HG03060 (cell line): ENCODE results near the gene SMIM30.
A peak's percentile ranks its signal among the peaks of the same experiment; 100 is the strongest.

Experiments used
- ATAC-seq: cut with Tn5 transposase; IDR thresholded peaks from one replicate; pipeline ENCODE4 v1.9.1; 2021; ENCODE audit warnings: low read depth, moderate number of reproducible peaks; ENCODE audit not compliant: unreplicated experiment

Gene SMIM30

DNA sequence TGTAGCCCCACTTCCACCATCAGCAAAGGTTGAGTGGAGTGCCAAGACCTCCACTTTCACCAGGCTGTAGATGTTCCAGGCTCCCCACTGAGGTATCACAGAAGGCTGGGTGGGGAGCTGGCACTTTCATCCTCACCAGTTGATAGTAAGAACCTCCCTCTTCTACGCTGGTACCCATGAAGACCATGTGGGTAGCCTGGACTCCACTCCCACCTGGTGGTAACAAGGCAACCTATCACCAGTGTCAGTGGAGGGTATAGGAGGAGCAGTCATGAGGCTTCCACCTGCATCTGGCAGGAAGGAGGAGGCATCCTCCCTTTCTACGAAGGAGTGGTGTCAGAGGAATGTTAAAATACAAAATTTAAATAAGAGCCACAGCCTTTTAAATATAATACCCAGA is 4.4 kb downstream of the SMIM30 start:
- ATAC-seq, result peak; percentile 35

DNA sequence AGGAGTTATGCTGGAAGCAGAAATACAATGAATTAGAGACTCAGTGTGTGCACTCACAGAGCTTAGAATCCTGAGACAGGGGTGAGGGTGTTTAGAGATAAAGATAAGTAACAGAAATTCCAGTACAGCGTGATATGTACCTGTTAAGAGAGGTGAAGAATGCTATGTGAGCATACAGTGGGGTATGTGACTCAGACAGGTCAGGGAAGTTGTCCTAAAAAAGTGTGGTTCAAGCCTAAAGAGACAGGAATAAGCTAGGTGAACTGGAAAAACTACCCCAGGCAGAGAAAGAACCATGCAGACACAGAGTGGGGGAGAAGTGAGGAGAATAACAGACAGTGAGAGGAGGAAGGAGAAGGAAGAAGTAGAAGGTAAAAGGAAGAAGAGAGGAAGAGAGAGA is 8.6 kb downstream of the SMIM30 start:
- no peak for ATAC-seq

DNA sequence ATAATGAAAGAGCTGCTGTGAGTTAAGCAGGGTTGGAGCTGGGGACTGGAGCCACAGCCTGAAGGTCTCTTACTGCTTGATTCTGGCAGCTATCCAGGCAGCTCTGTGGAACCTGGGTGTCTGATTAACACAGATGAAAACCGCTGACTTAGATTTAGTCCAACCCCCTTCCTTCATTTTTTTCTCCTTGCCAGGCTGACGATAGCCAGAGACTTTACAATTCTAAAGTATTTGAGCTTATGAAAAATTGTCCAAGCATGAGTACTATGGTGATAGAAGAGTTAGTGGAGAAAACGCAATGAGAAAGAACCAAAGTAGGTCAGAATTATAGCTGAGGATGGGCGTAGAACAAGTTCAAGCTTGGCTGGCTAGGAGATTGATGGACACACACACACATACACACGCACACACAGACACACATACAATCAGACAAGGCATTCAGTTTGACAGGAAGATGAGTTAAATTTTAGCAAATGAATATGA is 18.2 kb downstream of the SMIM30 start:
- ATAC-seq, result no peak

DNA sequence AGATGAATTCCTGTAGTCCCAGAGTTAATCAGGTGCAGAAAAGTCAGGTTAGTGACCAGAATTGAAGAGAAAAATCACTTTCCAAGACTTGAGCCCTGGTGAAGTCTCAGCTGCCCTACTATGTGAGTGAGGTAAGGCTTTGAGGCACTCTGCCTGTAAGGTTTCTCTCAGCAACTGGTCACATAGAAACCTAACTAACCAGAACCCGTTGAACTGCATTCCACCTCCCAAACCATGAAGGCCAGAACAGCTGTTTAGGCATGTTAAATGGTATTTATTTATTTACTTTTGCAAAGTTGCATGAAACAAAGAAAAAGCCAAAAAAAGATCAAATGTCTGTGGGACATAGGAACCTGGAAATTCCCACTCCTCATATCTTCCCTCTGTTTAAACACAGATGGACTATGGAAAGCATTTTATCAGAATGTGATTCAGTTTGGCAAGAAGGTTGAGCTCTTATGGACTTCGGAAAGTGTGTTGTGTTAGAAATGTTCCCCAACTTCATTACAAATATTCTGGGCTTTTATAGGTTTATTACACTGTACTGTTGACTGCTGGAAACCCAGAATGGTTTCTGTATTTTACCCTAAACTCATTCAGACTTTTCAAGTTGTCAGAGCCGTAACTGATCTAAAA is 19.0 kb downstream of the SMIM30 start:
- no peak for ATAC-seq

DNA sequence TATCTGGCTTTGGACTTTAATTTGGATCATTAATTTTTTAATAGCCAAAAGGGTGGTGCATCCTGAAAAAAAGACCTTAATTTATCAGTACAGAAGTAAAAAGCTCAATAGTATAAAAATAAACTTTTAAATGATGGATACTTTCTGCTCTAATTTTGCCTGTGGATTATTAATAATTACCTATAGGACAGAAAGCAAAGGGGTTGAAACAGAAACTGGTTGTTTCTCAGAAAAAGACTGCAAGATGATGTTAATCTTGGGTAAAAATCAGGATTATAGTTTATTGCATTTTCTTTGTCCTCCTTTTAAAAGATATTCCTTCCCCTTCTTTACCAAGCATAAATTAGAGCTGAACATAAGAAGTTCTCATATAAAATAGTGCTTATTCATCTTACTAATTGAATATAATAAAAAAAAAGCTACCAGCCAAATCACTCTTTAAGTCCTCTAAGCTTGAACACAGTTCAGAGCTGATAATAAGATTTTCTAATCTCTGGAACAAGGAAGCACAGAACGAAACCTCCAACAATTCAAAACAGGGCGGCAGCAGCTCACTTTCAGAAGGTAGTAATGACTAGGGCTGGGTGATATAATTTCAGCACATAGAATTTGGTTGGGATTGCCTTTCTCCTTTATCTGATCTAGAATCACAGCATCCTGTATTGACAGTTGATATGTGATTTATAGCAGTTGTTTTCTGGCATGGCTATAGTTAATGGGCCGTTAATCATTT is 23.7 kb downstream of the SMIM30 start:
- ATAC-seq, result no peak

DNA sequence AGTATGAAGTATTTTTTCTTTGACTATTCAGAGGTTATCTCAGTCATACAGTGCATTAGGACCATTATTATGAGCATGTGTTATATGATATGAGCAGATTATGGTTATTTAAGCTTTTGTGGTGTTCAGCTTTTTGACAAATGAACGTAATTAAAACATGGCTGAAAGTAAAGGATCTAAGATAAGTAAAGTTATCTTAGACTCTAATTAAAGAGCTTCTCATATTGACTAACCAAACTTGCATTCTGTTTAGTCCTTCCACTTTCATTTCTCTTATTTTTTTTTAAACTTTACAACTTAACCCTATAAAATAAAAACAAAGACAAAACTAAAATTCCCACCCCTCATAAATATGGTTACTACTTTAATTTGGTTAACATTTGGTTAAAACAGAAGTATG is 24.8 kb downstream of the SMIM30 start:
- no peak for ATAC-seq

DNA sequence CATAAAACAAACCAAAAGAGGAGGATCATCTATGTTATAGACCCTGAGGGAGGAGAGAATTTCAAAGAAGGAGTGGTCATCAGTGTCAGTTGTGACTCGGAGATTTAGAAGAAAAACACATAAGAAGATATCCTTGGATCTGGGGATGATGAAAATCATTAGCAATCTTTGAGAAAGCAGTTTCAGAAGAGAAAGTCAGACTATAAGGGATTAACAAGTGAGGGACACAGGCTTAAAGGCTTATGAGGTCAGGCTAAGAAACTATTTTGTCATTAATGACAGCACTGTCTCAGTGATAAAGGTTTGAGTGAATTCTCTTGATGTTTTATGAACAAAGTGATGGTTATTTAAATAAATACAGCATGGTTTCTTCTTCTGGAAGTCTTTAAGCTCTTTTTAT is 25.6 kb downstream of the SMIM30 start:
- ATAC-seq, result no peak

DNA sequence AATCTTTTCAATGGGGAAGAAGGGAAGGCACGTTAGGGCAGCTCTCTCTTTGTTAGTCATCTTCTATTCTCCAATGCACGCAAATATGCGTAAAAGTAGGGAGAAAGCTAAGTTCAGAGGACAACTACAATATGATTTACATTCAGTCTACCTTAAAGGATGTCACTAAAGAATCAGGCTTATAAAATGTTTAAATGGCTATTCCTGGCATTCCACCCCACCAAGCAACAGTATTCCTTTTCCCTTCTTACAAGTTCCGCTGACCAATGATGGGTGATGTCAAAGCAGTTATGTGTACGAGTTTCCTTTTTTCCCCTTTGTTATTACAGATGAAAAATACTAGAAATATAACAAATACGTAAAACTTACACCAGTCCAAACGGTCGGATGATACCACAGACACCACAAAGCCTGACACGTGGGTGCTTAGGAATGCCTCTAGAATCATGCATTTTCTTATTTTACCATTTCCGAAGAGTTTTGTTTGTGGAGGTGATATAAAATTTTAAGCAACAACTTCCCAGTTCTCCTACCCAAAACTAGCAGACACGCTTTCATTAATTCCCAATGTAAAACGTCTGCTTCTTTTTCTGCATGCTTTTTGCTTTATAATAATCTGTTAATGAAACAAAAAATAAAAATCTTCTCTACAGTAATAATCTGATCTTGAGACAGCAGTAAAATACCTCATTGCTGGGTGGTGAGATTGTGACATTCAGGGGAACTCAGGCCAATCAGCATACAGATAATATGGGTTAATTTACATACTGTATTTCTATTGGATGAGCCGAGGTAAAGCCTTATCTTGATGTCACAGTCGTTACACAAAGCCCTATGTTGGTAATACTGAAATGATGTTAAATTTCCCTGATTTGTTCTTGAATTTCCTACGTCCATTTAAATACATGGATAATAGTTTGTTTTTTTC is 31.0 kb downstream of the SMIM30 start:
- ATAC-seq, result no peak

DNA sequence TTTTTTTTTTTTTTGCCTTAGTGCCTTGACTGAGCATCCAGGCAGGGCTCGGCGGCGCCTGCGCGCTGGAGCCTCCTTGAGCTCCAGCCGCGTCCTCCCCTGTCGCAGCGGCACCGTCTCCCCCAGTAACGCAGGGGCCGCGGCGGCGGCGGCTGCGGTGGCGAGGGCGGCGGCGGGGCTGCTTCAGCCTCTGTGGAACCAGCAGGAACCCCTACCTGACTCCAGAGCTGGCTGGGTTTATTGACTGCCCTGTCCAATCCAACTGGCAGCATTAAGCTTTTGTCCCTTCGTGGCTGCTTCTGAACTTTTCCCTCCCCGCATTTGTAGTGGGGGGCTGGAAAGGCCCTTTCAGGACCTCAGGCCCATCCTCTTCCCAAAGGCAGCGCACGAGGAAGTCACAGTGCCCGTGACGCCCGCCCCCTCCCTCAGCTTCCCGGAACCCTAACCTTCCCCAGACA is 31.9 kb downstream of the SMIM30 start, which contains the start of gene GPR85:
TSS of gene GPR85 (minus strand) at position 397 of the 458 bp plus-strand sequence. CDS start 2,106 bp downstream, outside the sequence.
- ATAC-seq, result no peak

DNA sequence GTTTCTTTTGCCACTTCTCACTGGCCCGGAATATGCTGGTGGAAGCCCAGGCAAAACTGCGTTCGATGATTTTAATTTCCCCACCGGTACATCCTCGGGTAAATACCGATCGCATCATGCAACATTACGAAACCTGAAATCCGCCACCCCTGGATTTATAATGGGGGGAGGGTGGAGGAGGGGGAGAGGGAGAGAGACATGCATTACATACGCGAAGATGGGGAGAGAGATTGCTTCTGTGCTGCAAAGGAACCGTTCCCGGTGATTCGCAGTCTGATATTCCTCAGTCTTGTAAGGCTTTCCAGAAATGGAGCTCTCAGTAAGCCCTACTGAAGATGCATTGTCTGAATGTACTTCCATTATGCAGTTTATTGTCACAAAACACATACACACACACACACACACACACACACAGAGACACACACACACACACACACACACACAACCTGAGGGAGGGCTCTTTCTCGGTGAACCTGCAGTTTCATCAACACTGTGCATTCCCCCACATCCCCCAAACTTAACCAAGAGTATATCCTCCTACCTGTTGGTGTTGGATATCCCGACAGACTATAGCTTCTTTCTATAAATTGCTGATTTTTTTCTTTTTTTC is 32.5 kb downstream of the SMIM30 start:
- ATAC-seq, result no peak

DNA sequence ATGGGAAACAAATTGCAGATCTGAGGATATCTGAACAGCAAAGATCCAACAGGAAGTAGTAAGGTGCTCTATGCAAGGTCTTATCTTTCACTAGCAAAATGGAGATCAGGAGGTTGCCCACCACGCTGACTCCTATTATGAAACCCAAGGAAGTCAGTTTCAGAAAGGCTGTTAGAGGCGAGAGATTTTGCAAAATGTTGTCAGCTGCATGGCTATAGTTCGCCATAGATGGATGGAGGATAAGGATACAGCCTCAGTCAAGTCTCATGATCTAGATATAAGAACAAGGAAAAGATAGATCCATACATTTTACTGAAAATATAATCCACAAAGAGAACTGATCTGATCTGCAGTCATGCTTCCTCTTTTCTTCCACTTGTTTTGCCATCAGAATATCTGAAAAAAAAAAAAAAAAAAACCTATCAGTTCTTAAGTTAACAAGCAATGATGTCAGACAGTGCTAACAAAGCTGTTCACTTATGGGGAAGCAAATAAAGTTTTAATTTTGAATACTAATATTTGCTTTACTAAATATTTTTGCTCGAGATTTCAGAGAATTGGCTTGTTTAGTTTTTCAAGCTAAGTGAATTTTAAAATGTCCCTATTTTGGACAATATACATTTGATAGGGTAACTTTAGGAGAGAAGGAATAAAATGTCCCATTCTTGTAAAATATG is 33.7 kb downstream of the SMIM30 start:
- no peak for ATAC-seq

DNA sequence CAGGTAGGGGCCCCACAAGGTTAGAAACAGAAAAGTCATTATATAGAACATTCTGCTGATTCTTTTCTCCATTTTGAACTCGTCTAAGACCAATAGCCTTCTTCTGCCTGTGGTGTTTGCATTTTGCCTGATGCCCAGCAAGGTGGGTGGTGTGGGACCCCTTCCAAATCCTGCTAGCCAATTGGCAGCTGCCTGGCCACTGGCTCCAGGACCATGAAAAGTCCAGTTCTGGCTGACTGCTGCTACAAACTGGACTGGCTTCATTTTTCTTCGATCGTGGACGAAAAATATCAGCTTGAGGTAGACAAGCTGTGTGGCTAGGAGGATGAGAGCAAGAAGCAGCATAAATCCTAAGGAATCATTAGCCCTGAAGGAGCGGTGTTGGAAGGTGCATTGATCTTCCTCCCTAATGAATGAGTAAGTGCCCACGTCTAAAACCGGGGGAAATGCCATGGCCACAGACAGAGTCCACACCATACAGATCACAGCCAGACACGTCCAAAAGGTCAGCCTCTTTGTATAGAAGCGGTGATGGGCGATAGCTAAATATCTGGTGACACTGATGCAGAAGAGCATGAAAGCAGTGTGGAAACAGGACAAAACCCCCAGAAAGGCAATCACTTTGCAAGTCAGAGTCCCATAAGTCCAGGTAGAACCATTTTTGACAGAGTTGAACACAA is 34.4 kb downstream of the SMIM30 start:
- no peak for ATAC-seq

DNA sequence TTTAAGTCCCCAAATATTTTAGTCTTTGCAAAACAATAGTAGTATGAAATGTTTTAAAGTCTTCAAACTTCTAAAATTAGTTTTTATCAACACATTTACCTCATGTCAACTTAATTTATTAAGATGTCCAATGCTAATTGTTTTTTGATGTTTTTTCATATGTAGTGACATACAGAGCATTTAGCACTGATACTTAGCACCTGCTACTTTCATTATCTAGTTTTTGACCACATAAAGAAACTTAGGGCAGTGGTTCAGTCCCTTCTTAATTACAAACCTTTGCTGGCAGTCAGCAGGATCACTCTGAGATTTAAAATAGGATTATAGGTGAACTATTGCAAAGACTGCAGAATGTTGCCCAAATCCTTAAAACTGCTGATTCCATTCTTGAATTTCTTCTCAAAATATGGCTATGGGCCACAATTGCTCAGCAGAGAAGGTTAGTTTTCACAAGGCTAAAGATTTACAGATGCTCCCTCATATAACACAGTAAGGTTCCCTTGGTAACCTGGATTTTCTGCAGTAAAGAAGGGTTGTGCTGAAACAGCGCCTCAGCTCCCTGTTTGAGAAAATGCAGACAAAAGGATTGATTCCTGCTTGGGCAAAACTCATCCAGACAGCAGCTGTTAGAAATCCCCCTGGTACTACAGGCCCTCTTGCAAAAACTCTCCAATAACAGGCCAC is 35.1 kb downstream of the SMIM30 start:
- ATAC-seq, result no peak

DNA sequence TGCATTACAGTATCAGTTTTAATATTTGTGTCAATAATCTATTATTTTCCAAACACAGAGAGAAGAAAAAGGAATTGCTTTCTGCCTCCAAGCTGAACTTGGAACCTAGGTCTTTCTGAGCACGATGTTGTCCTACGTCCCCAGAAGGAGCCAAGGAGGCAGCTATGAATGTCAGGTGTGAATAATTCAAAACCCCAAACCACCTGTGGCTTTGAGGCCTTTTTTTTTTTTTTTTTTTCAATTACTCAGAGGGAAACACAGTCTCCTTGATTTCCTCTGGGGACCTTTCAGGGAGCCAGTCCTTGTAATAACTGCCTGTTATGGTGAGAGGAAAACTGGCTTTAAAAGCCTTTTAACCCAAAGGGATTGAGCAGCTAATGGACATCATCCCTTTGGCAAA is 40.0 kb downstream of the SMIM30 start:
- no peak for ATAC-seq

DNA sequence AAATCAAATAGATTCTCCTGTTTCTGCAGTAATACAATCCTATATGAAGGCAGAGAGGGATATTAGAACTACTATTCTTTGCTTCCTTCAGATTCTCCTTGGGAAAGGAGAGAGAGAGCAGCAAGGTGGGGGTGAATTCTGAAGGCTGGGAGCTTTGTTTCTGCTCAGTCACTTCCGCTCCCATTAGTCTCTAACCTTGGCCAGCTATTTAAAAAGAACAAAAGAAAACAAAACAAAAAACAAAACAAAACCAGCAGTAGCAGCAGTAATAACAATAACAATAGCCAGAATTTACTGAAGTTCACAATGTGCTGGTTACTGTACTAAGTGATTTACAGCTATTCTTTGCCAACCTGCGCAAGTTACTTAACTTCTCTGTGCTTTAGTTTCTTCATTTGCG is 41.7 kb downstream of the SMIM30 start:
- ATAC-seq, result no peak

DNA sequence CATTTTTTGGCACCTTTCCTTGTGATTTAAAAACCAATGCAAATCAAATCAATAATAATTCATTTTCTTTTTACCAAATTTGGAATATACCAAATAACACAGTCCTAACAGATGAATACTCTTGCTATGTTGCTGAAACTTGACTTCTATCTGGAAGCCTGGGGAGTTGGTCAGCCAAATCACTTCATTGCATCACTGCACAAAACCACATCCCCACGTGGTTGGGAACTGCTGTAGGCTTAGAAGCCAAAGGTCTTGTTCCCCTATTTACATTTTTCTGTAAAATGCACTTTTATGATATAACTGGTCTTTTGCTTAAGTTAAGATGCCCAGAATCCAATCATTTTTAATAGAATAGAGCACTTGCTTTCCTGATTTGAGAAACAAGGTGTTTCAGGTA is 46.9 kb downstream of the SMIM30 start:
- peak; percentile 82 for ATAC-seq
